NT2/D1 (cell line): ENCODE measurements around the gene NIPAL1.

Source experiments
- YY1 ChIP-seq: IDR thresholded peaks from 2 replicates; pipeline ENCODE4 v1.6.1; 2011; ENCODE audit not compliant: insufficient read length, insufficient read depth
- ZNF274 ChIP-seq: IDR thresholded peaks from 2 replicates; pipeline ENCODE4 v1.6.1; 2011; ENCODE audit warnings: mild to moderate bottlenecking, low read depth, low read length

DNA sequence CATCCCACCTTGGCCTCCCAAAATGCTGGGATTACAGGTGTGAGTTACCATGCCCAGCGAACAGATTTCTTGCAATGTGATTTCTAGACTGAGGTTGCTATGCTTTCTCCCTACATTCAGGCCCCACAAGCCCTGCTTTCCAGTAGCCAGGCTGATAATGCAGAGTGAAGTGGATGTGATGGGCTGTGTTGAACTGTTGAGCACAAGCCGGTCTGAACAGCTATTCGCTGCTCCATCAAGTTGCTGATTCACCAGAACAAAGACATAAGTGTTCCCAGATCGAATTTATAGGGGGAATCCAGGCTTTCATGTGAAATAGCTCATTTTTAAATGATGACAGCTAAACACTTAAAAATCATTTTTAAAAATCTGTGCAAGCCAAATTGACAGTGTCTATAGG lies 8.0 kb downstream of the NIPAL1 start:
- TF ChIP-seq YY1: no peak
- TF ChIP-seq ZNF274: no peak
